K562 (cell line): Measurements from ENCODE around the gene ARID3C. TPM values are rescaled to one million over a fixed set of nuclear protein-coding genes. Genes with fewer than 3 reads are reported as not detected.

Experiments used
- SIN3A ChIP-seq, 2 experiments: fragments of 150-350 bp in 1 of 2; IDR thresholded peaks; 2 replicates each; pipeline ENCODE4 v1.6.1; 2011 to 2016; ENCODE audit warnings: borderline replicate concordance in 2 of 2, low read depth in 2 of 2, low read length in 2 of 2, mild to moderate bottlenecking in 2 of 2, moderate library complexity in 2 of 2; ENCODE audit not compliant: control insufficient read depth in 1 of 2
- SRSF3 ChIP-seq: fragments of 200-400 bp; formaldehyde crosslinking; IDR thresholded peaks from 2 replicates; pipeline ENCODE4 v1.6.1; 2016; ENCODE audit warnings: mild to moderate bottlenecking, low read length, moderate library complexity; ENCODE audit not compliant: insufficient read depth
- TSHZ1 ChIP-seq: fragments of 250-450 bp; sonication (Bioruptor Pico); IDR thresholded peaks from 2 replicates; pipeline ENCODE4 v1.4.0; 2020; ENCODE audit warnings: mild to moderate bottlenecking, moderate library complexity
- XRCC3 ChIP-seq: fragments of 450-650 bp; IDR thresholded peaks from 2 replicates; pipeline ENCODE4 v1.6.1; 2017; ENCODE audit warnings: mild to moderate bottlenecking, moderate library complexity
- ZBTB34 ChIP-seq: fragments of 250-450 bp; sonication (Bioruptor Pico); IDR thresholded peaks from 2 replicates; pipeline ENCODE4 v1.8.0; 2021; ENCODE audit warnings: mild to moderate bottlenecking, moderate library complexity
- ZFX ChIP-seq: sonication (generic); formaldehyde crosslinking; IDR thresholded peaks from 2 replicates; pipeline ENCODE4 v1.8.0; 2022; ENCODE audit warnings: mild to moderate bottlenecking, missing genetic modification reagents, moderate library complexity
- ZNF263 ChIP-seq: sonication (generic); formaldehyde crosslinking; IDR thresholded peaks from 2 replicates; pipeline ENCODE4 v1.8.0; 2022; ENCODE audit warnings: mild to moderate bottlenecking, missing genetic modification reagents, borderline replicate concordance
- polyA plus RNA-seq, 8 experiments: library from polyadenylated mRNA; depleted of rRNA in 4 of 8; stranded (reverse) in 5 of 8; unstranded in 3 of 8; fragments of >200 nt; fragmentation: Nextera tagmentation in 2 of 8; fragmentation: Illumina TruSeq in 1 of 8; extraction: Ambion mirVana in 2 of 8; extraction: Trizol in 1 of 8; gene quantifications; 2 replicates each; pipeline versions ENCODE4 v1.2.1 to v1.2.3, GENCODE V29; 2011 to 2014; ENCODE audit warnings: inconsistent platforms in 1 of 8, missing spikeins in 1 of 8
- total RNA-seq, 7 experiments: library from RNA; depleted of rRNA in 6 of 7; stranded (reverse); fragments of >200 nt in 6 of 7; fragmentation: Illumina TruSeq in 2 of 7; extraction: Trizol in 2 of 7; gene quantifications; 2 replicates each; pipeline versions ENCODE4 v1.2.1 to v1.2.3, GENCODE V29; 2011 to 2021; ENCODE audit warnings: low replicate concordance in 1 of 7

Gene ARID3C
- total and polyA plus RNA-seq, 9 of the 15 experiments (the other 6 are each of a cell fraction or from before 2014, with no cell fraction given): not detected

DNA sequence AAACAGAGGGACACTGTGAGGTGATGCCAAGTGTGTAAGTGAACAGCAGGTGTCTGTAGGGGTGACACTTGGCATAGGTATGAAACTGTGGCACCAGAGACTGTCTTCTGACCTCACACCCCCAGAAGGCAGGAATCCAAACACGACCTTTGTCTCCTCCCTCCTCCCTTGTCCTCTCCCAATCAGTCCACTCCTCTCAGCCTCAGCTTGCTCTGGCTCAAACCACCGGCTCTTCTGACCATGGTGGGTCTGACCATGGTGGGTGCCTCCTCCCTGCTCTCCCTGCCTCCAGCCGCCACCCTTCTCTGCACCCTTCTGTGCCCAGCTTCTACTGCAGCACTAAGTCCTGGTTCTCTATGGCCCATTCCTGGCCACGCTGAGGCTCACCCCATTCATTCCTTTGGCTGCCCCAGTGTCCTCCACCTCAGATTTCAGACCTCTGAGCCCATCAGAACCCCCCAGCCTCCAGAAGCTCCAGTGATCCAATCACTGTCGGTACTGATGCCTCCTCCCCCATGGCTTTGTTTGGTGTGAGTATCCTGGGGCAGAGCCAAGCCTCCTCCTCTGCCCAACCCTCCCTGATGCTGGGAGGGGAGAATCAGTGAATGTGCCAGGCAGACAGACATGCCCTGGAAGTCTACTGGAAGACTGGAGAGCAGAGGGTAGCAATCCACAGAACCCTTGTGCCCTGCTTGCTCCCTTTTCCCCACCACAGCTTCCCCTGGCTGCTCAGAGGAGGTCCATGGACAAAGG, 1.7 kb upstream of the ARID3C start (continued):
- TF ChIP-seq TSHZ1 (CRISPR knock-in tag) (no peak), ZFX (CRISPR knock-in tag) (no peak), ZBTB34 (CRISPR knock-in tag) (no peak), SIN3A (IDR thresholded peaks at IDR 0.05; ENCODE audit: borderline replicate concordance in 2 of 2, control insufficient read depth in 1 of 2, low read depth in 2 of 2, low read length in 2 of 2) (no peak), XRCC3 (no peak), ZNF263 (CRISPR knock-in tag) (no peak), SRSF3 (no peak)
